Endodermal cell (in vitro differentiated cells): Measurements from ENCODE around the gene CNOT3. TPM values are rescaled to one million over a fixed set of nuclear protein-coding genes. Genes with fewer than 3 reads are reported as not detected.

Experiments used
- DNase-seq: peaks from one replicate; pipeline ENCODE4 v3.0.0-alpha.2; 2017
- H3K27ac ChIP-seq: 2 replicates; pipeline ENCODE4 v1.5.1; 2013; ENCODE audit warnings: mild to moderate bottlenecking, low read depth, low read length, moderate library complexity
- H3K27me3 ChIP-seq: 2 replicates; pipeline ENCODE4 v1.6.1; 2013; ENCODE audit warnings: mild to moderate bottlenecking, low read length, moderate library complexity; ENCODE audit not compliant: insufficient read depth, control insufficient read depth, poor library complexity, severe bottlenecking
- H3K36me3 ChIP-seq: 2 replicates; pipeline ENCODE4 v1.7.0; 2013; ENCODE audit warnings: mild to moderate bottlenecking, low read length, moderate library complexity; ENCODE audit not compliant: control insufficient read depth, insufficient read depth
- H3K4me1 ChIP-seq: one replicate; pipeline ENCODE4 v1.7.0; 2013; ENCODE audit warnings: low read length; ENCODE audit not compliant: control insufficient read depth, insufficient read depth
- H3K4me3 ChIP-seq: 2 replicates; pipeline ENCODE4 v1.5.1; 2013; ENCODE audit warnings: mild to moderate bottlenecking, low read length, moderate library complexity
- H3K9ac ChIP-seq: 2 replicates; pipeline ENCODE4 v1.6.1; 2013; ENCODE audit warnings: mild to moderate bottlenecking, low read length, moderate library complexity; ENCODE audit not compliant: poor library complexity, severe bottlenecking; ENCODE audit errors: extremely low read depth
- H3K9me3 ChIP-seq: 2 replicates; pipeline ENCODE4 v1.6.1; 2013; ENCODE audit warnings: mild to moderate bottlenecking, low read length, moderate library complexity; ENCODE audit not compliant: control insufficient read depth
- H3K27ac Mint-ChIP-seq: 2 replicates; pipeline ENCODE4 v1.8.0; 2020; ENCODE audit warnings: mixed read lengths
- H3K27me3 Mint-ChIP-seq: 2 replicates; pipeline ENCODE4 v1.8.0; 2021; ENCODE audit warnings: mild to moderate bottlenecking, mixed read lengths; ENCODE audit not compliant: insufficient read depth
- H3K36me3 Mint-ChIP-seq: 2 replicates; pipeline ENCODE4 v1.8.0; 2020; ENCODE audit warnings: low read depth, mixed read lengths
- H3K4me1 Mint-ChIP-seq: 2 replicates; pipeline ENCODE4 v1.8.0; 2020; ENCODE audit warnings: mixed read lengths
- H3K4me3 Mint-ChIP-seq: 2 replicates; pipeline ENCODE4 v1.8.0; 2020; ENCODE audit warnings: mild to moderate bottlenecking, moderate library complexity, mixed read lengths
- H3K9me3 Mint-ChIP-seq: 2 replicates; pipeline ENCODE4 v1.8.0; 2020; ENCODE audit warnings: mild to moderate bottlenecking, mixed read lengths
- CTCF ChIP-seq: fragments of 200-600 bp; sonication (generic); conservative IDR thresholded peaks from 2 replicates; pipeline ENCODE4 v1.5.0; 2021; ENCODE audit warnings: antibody characterized with exemption, mild to moderate bottlenecking
- WGBS, 2 experiments: methylation state at CpG; one replicate each; pipeline versions ENCODE4 v1.1.5 to v1.1.7; 2013; ENCODE audit warnings: missing lambda C conversion rate in 2 of 2, mixed read lengths in 1 of 2; ENCODE audit not compliant: insufficient coverage in 1 of 2, insufficient read length in 1 of 2; 5-methylcytosine and 5-hydroxymethylcytosine counted together
- total RNA-seq, 2 donors: library from RNA; stranded (reverse); fragmentation: NEBNext Ultra II Directional in 1 of 2; extraction: Animal tissue kit (Norgen Biotek cat#: 25700) in 1 of 2; gene quantifications; 2 replicates in 1 of 2; 3 replicates in 1 of 2; pipeline ENCODE4 v1.2.1, GENCODE V29; 2021

CNOT3 gene
- total RNA-seq, 2 donors from 2014 or later, result 78.9 to 82.7 TPM

- no peak overlapping the region for H3K27ac Mint-ChIP-seq
- WGBS, 2 experiments, result 60 to 90% methylated on average over 1 to 3 of the region's 3 CpGs
- H3K27me3 ChIP-seq, result no peaks in the 10 kb centered on the region
Measured at GRCh38 chr19:54197121-54197520, 59.6 kb downstream of the CNOT3 start.

GRCh38 chr19:54199401-54199800 lies 61.8 kb downstream of the CNOT3 start:
- H3K27ac ChIP-seq, result no peak overlapping the region
- H3K9ac ChIP-seq, result no peak overlapping the region
- peaks cover 57% of the 10 kb centered on the region for H3K36me3 Mint-ChIP-seq

More at GRCh38 chr19:54197121-54197520, 59.6 kb downstream of the CNOT3 start:
- Histone ChIP-seq H3K9ac (no peak overlapping the region), H3K4me1 (no peaks in the 10 kb centered on the region), H3K36me3 (peaks cover 48% of the 10 kb centered on the region), H3K9me3 (no peaks in the 10 kb centered on the region), H3K27ac (no peak overlapping the region), H3K4me3 (no peak overlapping the region)
- TF ChIP-seq CTCF, result no peak
- H3K4me3 Mint-ChIP-seq, result no peak overlapping the region
- H3K4me1 Mint-ChIP-seq, result peaks cover 11% of the 10 kb centered on the region
- no peaks in the 10 kb centered on the region for H3K27me3 Mint-ChIP-seq
- H3K9me3 Mint-ChIP-seq, result no peaks in the 10 kb centered on the region
- DNase-seq, result no peak
- H3K36me3 Mint-ChIP-seq, result peaks cover 54% of the 10 kb centered on the region

GRCh38 chr19:54201172-54201701 lies 63.7 kb downstream of the CNOT3 start:
- peak overlapping the region; percentile 98 for H3K9ac ChIP-seq
- no peaks in the 10 kb centered on the region for H3K27me3 ChIP-seq
- H3K4me1 Mint-ChIP-seq, result peaks cover 33% of the 10 kb centered on the region
- peaks cover 63% of the 10 kb centered on the region for H3K36me3 Mint-ChIP-seq
- peak overlapping the region; percentile 100 for H3K27ac Mint-ChIP-seq
- H3K9me3 Mint-ChIP-seq, result no peaks in the 10 kb centered on the region
- H3K36me3 ChIP-seq, result peaks cover 60% of the 10 kb centered on the region
- H3K27me3 Mint-ChIP-seq, result no peaks in the 10 kb centered on the region
- H3K4me3 ChIP-seq, result peak overlapping the region; percentile 98
- 3 to 4% methylated on average over 17 to 28 of the region's 28 CpGs for WGBS, 2 experiments
- TF ChIP-seq CTCF, result no peak
- H3K27ac ChIP-seq, result peak overlapping the region; percentile 94
- H3K9me3 ChIP-seq, result no peaks in the 10 kb centered on the region
- H3K4me1 ChIP-seq, result peaks cover 16% of the 10 kb centered on the region
- no peak for DNase-seq
- peak overlapping the region; percentile 93 for H3K4me3 Mint-ChIP-seq

More at GRCh38 chr19:54199401-54199800, 61.8 kb downstream of the CNOT3 start:
- H3K27me3 Mint-ChIP-seq, result no peaks in the 10 kb centered on the region
- peak overlapping the region; percentile 93 for H3K4me3 Mint-ChIP-seq
- Histone ChIP-seq H3K27me3 (no peaks in the 10 kb centered on the region), H3K4me1 (peaks cover 7% of the 10 kb centered on the region), H3K36me3 (peaks cover 52% of the 10 kb centered on the region), H3K4me3 (no peak overlapping the region), H3K9me3 (no peaks in the 10 kb centered on the region)
- TF ChIP-seq CTCF, result no peak
- H3K4me1 Mint-ChIP-seq, result peaks cover 26% of the 10 kb centered on the region
- DNase-seq, result no peak
- 96 to 97% methylated on average over 16 of the region's 16 CpGs for WGBS, 2 experiments
- H3K9me3 Mint-ChIP-seq, result no peaks in the 10 kb centered on the region
- H3K27ac Mint-ChIP-seq, result peak overlapping the region; percentile 86
